Fibroblast of mammary gland (primary cell): ENCODE data around the gene FIBCD1.
A peak's percentile ranks its signal among the peaks of the same experiment; 100 is the strongest.

Experiments
- DNase-seq: peaks from one replicate; pipeline ENCODE4 v3.0.0-alpha.2; 2010; ENCODE audit warnings: low read depth
- H3K4me3 ChIP-seq: 2 replicates; pipeline ENCODE4 v1.5.1; 2011; ENCODE audit warnings: low read depth, mild to moderate bottlenecking, low read length, moderate library complexity; ENCODE audit not compliant: control insufficient read depth
- TF ChIP-seq, protein P1 (sequence below): conservative IDR thresholded peaks from 2 replicates; pipeline ENCODE4 v1.5.1; 2011; ENCODE audit warnings: low read depth, low read length, inconsistent platforms; ENCODE audit not compliant: control insufficient read depth, insufficient read depth

FIBCD1 gene

GRCh38 chr9:130932255-130933079 is 6.6 kb downstream of the FIBCD1 start:
- TF ChIP-seq, protein P1, sequence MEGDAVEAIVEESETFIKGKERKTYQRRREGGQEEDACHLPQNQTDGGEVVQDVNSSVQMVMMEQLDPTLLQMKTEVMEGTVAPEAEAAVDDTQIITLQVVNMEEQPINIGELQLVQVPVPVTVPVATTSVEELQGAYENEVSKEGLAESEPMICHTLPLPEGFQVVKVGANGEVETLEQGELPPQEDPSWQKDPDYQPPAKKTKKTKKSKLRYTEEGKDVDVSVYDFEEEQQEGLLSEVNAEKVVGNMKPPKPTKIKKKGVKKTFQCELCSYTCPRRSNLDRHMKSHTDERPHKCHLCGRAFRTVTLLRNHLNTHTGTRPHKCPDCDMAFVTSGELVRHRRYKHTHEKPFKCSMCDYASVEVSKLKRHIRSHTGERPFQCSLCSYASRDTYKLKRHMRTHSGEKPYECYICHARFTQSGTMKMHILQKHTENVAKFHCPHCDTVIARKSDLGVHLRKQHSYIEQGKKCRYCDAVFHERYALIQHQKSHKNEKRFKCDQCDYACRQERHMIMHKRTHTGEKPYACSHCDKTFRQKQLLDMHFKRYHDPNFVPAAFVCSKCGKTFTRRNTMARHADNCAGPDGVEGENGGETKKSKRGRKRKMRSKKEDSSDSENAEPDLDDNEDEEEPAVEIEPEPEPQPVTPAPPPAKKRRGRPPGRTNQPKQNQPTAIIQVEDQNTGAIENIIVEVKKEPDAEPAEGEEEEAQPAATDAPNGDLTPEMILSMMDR = peak; percentile 19

GRCh38 chr9:130931508-130932254 is 7.4 kb downstream of the FIBCD1 start:
- DNase-seq = no peak
- TF ChIP-seq, protein P1 = no peak
- H3K4me3 ChIP-seq = no peak overlapping the region

More at GRCh38 chr9:130932255-130933079, 6.6 kb downstream of the FIBCD1 start:
- DNase-seq = peak; percentile 68
- no peak overlapping the region for H3K4me3 ChIP-seq

- no peak for DNase-seq
- TF ChIP-seq, protein P1 = no peak
Measured at GRCh38 chr9:130930804-130931349, 8.2 kb downstream of the FIBCD1 start.

DNA sequence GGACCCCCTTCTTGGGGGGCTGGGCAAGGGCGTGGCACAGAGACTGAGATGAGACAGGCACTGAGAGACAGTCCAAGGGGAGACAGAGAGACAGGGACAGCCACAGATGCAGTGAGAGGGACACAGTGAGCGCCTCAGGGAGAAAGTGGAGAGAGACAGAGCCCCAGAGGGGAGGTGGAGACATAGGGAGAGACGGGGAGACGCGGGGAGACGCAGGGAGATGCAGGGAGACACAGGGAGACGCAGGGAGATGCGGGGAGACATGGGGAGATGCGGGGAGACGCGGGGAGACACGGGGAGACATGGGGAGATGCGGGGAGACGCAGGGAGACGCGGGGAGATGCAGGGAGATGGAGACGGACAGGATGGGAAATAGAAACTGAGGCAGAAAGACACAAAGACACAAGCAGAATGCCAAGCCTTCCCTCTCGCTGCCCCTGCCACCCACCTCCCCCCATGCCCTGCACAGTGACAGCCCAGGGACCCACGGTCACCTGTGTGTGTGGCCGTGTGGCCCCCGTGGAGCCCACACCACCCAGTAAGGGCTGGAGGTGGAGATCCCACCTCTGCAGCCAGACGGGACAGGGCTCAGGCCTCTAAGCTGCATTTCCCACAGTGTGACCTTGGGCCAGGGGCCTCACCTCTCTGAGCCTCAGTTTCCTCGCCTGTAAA is 8.8 kb downstream of the FIBCD1 start:
- H3K4me3 ChIP-seq = no peak overlapping the region
- no peak for DNase-seq
- TF ChIP-seq, protein P1 = no peak

More at GRCh38 chr9:130930804-130931349, 8.2 kb downstream of the FIBCD1 start:
- no peak overlapping the region for H3K4me3 ChIP-seq

- DNase-seq = no peak
- no peak overlapping the region for H3K4me3 ChIP-seq
- TF ChIP-seq, protein P1 = no peak
Measured at GRCh38 chr9:130929571-130930038, 9.4 kb downstream of the FIBCD1 start.
